Kidney capillary endothelial cell (primary cell): ENCODE measurements around the gene CFDP1.
"Not testable (repeated sequence)": the region's sequence is repeated elsewhere in the genome, so short reads cannot be mapped to it uniquely, and the experiment has no call there.

Experiments used
- DNase-seq: peaks from one replicate; pipeline ENCODE4 v3.0.0-alpha.2; 2018; ENCODE audit warnings: low spot score

Gene CFDP1

GRCh38 chr16:75432828-75433731 lies at the start of gene CFDP1:
Gene CFDP1, minus strand, starts transcription at chr16:75433503. Its CDS starts 151 bp downstream, at chr16:75433352.
- DNase-seq: peak; percentile 92

GRCh38 chr16:75482434-75483205 lies 49.3 kb upstream of the CFDP1 start:
- DNase-seq: no peak

- no peak for DNase-seq
Observed at GRCh38 chr16:75481475-75481874, 48.2 kb upstream of the CFDP1 start.

- DNase-seq: no peak
Observed at GRCh38 chr16:75479421-75479990, 46.2 kb upstream of the CFDP1 start.

- DNase-seq: no peak
Observed at GRCh38 chr16:75478480-75479345, 45.4 kb upstream of the CFDP1 start.

- no peak for DNase-seq
Observed at GRCh38 chr16:75477680-75478473, 44.6 kb upstream of the CFDP1 start.

- no peak for DNase-seq
Observed at GRCh38 chr16:75476817-75477216, 43.5 kb upstream of the CFDP1 start.

- no peak for DNase-seq
Observed at GRCh38 chr16:75475420-75475847, 42.1 kb upstream of the CFDP1 start.

GRCh38 chr16:75472908-75473877 lies 39.9 kb upstream of the CFDP1 start:
- DNase-seq: no peak

GRCh38 chr16:75471723-75472633 lies 38.7 kb upstream of the CFDP1 start:
- DNase-seq: peak; percentile 56

- DNase-seq: no peak
Observed at GRCh38 chr16:75466760-75467159, 33.5 kb upstream of the CFDP1 start.

- peak; percentile 98 for DNase-seq
Observed at GRCh38 chr16:75464122-75464918, 31.0 kb upstream of the CFDP1 start, which contains the start of gene TMEM170A. Gene TMEM170A, minus strand, starts transcription at chr16:75464689. Its CDS starts 89 bp downstream, at chr16:75464600.

- DNase-seq: not testable (repeated sequence)
Observed at GRCh38 chr16:75463389-75464121, 30.3 kb upstream of the CFDP1 start.

GRCh38 chr16:75462806-75463205 lies 29.5 kb upstream of the CFDP1 start:
- no peak for DNase-seq

GRCh38 chr16:75461575-75461974 lies 28.3 kb upstream of the CFDP1 start:
- no peak for DNase-seq

GRCh38 chr16:75460446-75460845 lies 27.1 kb upstream of the CFDP1 start:
- no peak for DNase-seq

GRCh38 chr16:75459691-75460090 lies 26.4 kb upstream of the CFDP1 start:
- DNase-seq: no peak
